Neutrophil (primary cell): ENCODE results near the gene GNA14.
"Not testable (repeated sequence)": the region's sequence is repeated elsewhere in the genome, so short reads cannot be mapped to it uniquely, and the experiment has no call there.

ENCODE experiments used
- H3K27ac ChIP-seq: fragments of 200-600 bp; sonication (generic); 2 replicates; pipeline ENCODE4 v1.5.1; 2016; ENCODE audit warnings: mild to moderate bottlenecking, moderate library complexity
- H3K27me3 ChIP-seq: fragments of 200-600 bp; sonication (generic); 2 replicates; pipeline ENCODE4 v1.6.0; 2016; ENCODE audit warnings: mild to moderate bottlenecking
- H3K36me3 ChIP-seq: fragments of 200-600 bp; sonication (generic); 2 replicates; pipeline ENCODE4 v1.5.1; 2017
- H3K4me1 ChIP-seq, 2 experiments: fragments of 200-600 bp in 1 of 2; sonication (generic) in 1 of 2; 1 replicate in 1 of 2; 2 replicates in 1 of 2; pipeline versions ENCODE4 v1.5.1 to v1.6.1; 2013 to 2016; ENCODE audit warnings: low read depth in 1 of 2, low read length in 1 of 2, mild to moderate bottlenecking in 1 of 2, moderate library complexity in 1 of 2; ENCODE audit not compliant: control insufficient read depth in 1 of 2, insufficient read depth in 1 of 2
- H3K4me3 ChIP-seq, 2 experiments: fragments of 200-600 bp in 1 of 2; sonication (generic) in 1 of 2; 1 replicate in 1 of 2; 2 replicates in 1 of 2; pipeline ENCODE4 v1.5.1; 2013 to 2016; ENCODE audit warnings: low read depth in 1 of 2, low read length in 1 of 2, mild to moderate bottlenecking in 1 of 2, moderate library complexity in 1 of 2
- H3K9me3 ChIP-seq: fragments of 200-600 bp; sonication (generic); 2 replicates; pipeline ENCODE4 v1.5.1; 2016
- TF ChIP-seq, protein P1 (sequence below): fragments of 200-600 bp; sonication (generic); IDR thresholded peaks from 2 replicates; pipeline ENCODE4 v1.5.1; 2016; ENCODE audit warnings: antibody characterized with exemption

Gene GNA14

DNA sequence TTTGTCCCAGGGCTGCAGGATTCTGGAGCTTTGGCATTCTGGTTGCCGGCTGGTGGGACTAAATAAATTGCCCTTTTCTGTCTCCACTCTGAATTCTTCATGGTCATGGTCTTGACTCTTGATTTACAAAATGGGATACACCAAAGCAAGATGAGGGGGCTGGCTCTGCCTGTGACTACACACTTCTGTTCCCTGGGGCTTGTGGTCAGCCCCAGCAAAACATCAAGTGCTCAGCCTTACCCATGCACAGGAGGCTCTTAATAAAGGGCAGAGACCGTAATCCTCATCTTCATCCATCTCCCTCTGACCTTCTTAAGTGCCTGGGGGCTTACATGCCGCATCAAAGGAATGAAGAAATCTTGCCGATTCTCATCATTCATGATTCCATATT, 198.0 kb downstream of the GNA14 start:
- Histone ChIP-seq H3K27ac (no peak overlapping the region), H3K4me1 (peaks cover 17 to 19% of the 10 kb centered on the region in 2 experiments), H3K36me3 (no peaks in the 10 kb centered on the region), H3K4me3 (no peak overlapping the region), H3K9me3 (no peaks in the 10 kb centered on the region), H3K27me3 (no peaks in the 10 kb centered on the region)
- TF ChIP-seq, protein P1, sequence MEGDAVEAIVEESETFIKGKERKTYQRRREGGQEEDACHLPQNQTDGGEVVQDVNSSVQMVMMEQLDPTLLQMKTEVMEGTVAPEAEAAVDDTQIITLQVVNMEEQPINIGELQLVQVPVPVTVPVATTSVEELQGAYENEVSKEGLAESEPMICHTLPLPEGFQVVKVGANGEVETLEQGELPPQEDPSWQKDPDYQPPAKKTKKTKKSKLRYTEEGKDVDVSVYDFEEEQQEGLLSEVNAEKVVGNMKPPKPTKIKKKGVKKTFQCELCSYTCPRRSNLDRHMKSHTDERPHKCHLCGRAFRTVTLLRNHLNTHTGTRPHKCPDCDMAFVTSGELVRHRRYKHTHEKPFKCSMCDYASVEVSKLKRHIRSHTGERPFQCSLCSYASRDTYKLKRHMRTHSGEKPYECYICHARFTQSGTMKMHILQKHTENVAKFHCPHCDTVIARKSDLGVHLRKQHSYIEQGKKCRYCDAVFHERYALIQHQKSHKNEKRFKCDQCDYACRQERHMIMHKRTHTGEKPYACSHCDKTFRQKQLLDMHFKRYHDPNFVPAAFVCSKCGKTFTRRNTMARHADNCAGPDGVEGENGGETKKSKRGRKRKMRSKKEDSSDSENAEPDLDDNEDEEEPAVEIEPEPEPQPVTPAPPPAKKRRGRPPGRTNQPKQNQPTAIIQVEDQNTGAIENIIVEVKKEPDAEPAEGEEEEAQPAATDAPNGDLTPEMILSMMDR: no peak

DNA sequence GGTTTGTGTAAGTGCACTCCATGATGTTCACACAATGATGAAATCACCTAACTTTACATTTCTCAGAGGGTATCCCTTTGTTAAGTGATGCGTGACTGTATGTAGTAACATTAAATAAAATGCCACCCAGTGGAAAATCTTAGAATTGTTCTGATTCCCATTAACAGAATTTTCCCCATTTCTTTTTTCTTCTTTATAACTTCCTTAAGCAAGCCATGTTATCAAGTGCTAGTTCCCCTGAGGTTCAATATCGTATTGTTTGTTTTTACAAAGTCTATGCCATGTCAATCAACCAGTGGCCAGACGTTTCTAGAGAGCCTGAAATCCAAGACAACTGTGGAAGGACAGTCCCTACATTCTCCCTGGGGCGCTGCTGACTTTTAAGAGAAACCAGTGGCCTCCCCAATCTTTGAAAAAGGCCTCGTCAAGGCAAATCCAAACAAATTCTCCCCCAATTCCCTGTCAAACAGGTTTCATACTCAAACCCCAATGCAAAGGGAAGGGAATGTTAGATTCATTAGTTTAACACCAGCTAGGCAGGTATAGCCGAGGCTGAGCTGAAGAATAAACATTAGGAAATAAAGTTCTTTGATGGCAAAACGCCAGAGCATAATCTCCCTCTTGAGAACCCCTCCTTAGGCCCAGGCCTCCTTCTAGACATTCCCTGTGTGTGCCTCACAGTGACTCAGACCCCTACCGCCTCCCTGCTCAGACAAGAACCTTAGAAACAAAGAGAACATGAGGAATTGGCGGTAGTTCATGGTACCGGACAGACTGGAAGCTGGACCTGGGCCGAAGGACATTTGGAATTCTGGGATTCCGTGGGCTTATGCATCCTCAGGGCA, 198.7 kb downstream of the GNA14 start:
- Histone ChIP-seq H3K4me1 (peaks cover 18 to 20% of the 10 kb centered on the region in 2 experiments), H3K9me3 (no peaks in the 10 kb centered on the region), H3K36me3 (no peaks in the 10 kb centered on the region), H3K27me3 (no peaks in the 10 kb centered on the region), H3K4me3 (no peak overlapping the region), H3K27ac (no peak overlapping the region)
- TF ChIP-seq, protein P1: no peak

DNA sequence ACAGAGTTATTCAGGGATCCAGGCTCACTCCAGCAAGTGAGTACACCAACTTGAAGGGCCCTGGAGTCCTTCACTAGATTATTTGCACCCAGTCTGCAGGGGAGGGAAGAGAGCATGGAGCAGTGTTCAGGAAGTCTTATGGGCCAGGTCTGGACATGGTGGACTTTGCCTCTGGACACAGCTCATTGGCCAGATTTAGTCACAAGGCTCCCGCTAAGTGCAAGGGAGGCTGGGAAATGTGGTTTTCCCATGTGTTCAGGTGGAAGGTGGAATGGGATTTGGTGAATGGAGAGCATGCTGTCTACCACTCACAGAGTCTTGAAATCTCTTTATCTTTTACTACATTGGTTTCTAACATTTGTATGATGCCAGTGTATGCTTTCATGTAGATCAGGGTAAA, 200.5 kb downstream of the GNA14 start:
- no peaks in the 10 kb centered on the region for H3K27me3 ChIP-seq
- H3K9me3 ChIP-seq: no peaks in the 10 kb centered on the region
- H3K27ac ChIP-seq: no peak overlapping the region
- no peaks in the 10 kb centered on the region for H3K36me3 ChIP-seq
- TF ChIP-seq, protein P1: no peak
- H3K4me3 ChIP-seq: no peak overlapping the region
- peaks cover 5 to 7% of the 10 kb centered on the region in 2 experiments for H3K4me1 ChIP-seq

DNA sequence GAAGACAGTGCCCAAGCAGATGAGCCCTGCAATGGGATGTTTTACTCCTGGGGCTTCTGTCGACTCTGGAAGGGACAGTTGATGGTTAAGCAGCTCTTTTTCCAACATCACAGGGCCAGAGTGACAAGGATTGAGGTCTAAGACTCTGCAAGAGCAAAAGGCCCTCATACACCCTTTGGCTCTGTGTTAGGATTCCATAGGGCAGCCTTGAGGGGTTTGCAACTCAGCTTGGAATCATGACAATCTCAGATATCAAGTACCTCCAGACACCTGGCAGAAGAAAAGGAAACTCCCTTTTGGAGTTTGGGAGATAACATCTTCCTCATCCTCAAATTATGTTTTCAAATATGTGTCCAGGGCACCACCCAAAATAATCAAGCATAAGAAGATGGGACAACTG, 205.7 kb downstream of the GNA14 start:
- Histone ChIP-seq H3K27me3 (no peaks in the 10 kb centered on the region), H3K4me3 (no peak overlapping the region), H3K27ac (no peak overlapping the region), H3K4me1 (peaks cover 20% of the 10 kb centered on the region in 2 experiments), H3K36me3 (no peaks in the 10 kb centered on the region), H3K9me3 (no peaks in the 10 kb centered on the region)
- TF ChIP-seq, protein P1: no peak

DNA sequence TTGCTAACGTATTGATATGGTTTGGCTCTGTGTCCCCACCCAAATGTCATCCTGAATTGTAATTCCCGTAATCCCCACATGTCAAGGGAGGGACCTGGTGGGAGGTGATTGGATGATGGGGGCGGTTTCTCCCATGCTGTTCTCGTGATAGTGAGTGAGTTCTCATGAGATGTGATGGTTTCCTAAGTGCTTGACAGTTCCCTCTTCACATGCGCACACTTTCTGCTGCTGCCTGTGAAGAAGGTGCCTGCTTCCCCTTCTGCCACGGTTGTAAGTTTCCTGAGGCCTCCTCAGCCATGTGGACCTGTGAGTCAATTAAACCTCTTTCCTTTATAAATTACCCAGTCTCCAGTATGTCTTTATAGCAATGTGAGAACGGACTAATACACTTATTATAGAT, 207.0 kb downstream of the GNA14 start:
- H3K9me3 ChIP-seq, H3K4me3 ChIP-seq, H3K27ac ChIP-seq, H3K27me3 ChIP-seq, H3K36me3 ChIP-seq: not testable (repeated sequence)
- H3K4me1 ChIP-seq: peaks cover 20% of the 10 kb centered on the region in 2 experiments

DNA sequence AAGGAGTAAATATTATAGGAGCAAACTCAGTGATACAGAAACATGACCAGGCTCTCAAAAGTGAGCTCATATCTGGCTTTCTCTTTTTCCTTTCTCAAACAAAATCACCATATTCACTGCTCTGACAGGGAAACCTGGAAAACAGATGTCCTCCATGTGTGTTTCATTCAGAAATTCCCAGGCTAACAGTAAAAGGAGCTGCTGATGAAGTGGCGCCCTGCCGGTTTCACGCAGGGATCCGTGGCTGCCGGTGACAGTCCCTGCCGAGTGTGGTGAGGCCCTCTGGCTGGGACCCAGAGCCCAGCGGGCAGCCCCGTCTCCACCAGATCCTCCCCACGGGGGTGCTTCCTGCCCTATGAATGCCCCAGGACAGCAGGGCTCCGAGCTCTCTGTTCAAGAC, 208.1 kb downstream of the GNA14 start:
- Histone ChIP-seq H3K36me3 (no peaks in the 10 kb centered on the region), H3K4me3 (no peak overlapping the region), H3K4me1 (peaks cover 19 to 20% of the 10 kb centered on the region in 2 experiments), H3K27ac (no peak overlapping the region), H3K27me3 (no peaks in the 10 kb centered on the region), H3K9me3 (no peaks in the 10 kb centered on the region)
- TF ChIP-seq, protein P1: no peak
